Central memory CD8-positive, alpha-beta T cell (primary cell): ENCODE measurements around the gene TPGS2.
"Not testable (repeated sequence)": the region's sequence is repeated elsewhere in the genome, so short reads cannot be mapped to it uniquely, and the experiment has no call there.

Source experiments
- ATAC-seq: fragments of 150-1000 bp; cut with Tn5 transposase; replicated peaks from 2 replicates; pipeline ENCODE4 v1.10.0; 2022; ENCODE audit warnings: mild to moderate bottlenecking, moderate FRiP score, moderate number of reproducible peaks; ENCODE audit not compliant: poor library complexity, severe bottlenecking; ENCODE audit errors: extremely low read depth
- DNase-seq, 2 donors: peaks; one replicate each; pipeline ENCODE4 v3.0.0; 2021; ENCODE audit warnings: low spot score in 2 of 2
- H3K27ac Mint-ChIP-seq: one replicate; pipeline ENCODE4 v1.8.0; 2022; ENCODE audit warnings: low read depth, mild to moderate bottlenecking, moderate library complexity, mixed read lengths
- H3K27me3 Mint-ChIP-seq: one replicate; pipeline ENCODE4 v1.8.0; 2022; ENCODE audit warnings: mixed read lengths
- H3K36me3 Mint-ChIP-seq: one replicate; pipeline ENCODE4 v1.8.0; 2022; ENCODE audit warnings: mild to moderate bottlenecking, moderate library complexity, mixed read lengths; ENCODE audit not compliant: insufficient read depth
- H3K4me1 Mint-ChIP-seq: one replicate; pipeline ENCODE4 v1.8.0; 2022; ENCODE audit warnings: mixed read lengths
- H3K4me3 Mint-ChIP-seq: one replicate; pipeline ENCODE4 v1.8.0; 2022; ENCODE audit warnings: mild to moderate bottlenecking, moderate library complexity, mixed read lengths
- H3K9me3 Mint-ChIP-seq: one replicate; pipeline ENCODE4 v1.8.0; 2022; ENCODE audit warnings: mixed read lengths

Gene TPGS2

GRCh38 chr18:36828630-36829361, at the start of gene TPGS2, which contains the start of gene KIAA1328:
Gene TPGS2, minus strand, starts transcription at chr18:36829002. Its CDS starts 235 bp downstream, at chr18:36828767.
Gene KIAA1328, plus strand, starts transcription at chr18:36829127. Its CDS starts 12 bp downstream, at chr18:36829139.
- ATAC-seq (peak; percentile 92), DNase-seq (peak; percentile 72 to 76)
- peak within 1 kb of the TSS; percentile 82 for H3K27ac Mint-ChIP-seq
- H3K36me3 Mint-ChIP-seq: peaks cover 10% of the 10 kb centered on the region
- no peaks in the 10 kb centered on the region for H3K27me3 Mint-ChIP-seq
- peak within 1 kb of the TSS; percentile 98 for H3K4me3 Mint-ChIP-seq
- H3K9me3 Mint-ChIP-seq: no peaks in the 10 kb centered on the region
- H3K4me1 Mint-ChIP-seq: peaks cover 36% of the 10 kb centered on the region

DNA sequence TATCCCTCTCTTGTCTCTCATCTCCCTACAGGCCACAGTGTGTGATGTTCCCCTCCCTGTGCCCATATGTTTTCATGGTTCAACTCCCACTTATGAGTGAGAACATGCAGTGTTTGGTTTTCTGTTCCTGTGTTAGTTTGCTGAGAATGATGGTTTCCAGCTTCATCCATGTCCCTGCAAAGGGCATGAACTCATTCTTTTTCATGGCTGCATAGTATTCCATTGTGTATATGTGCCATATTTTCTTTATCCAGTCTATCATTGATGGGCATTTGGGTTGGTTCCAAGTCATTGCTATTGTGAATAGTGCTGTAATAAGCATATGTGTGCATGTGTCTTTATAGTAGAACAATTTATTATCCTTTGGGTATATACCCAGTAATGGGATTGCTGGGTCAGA, 45.0 kb upstream of the TPGS2 start:
- not testable (repeated sequence) for H3K9me3 Mint-ChIP-seq, H3K36me3 Mint-ChIP-seq, H3K27me3 Mint-ChIP-seq, DNase-seq, ATAC-seq, H3K4me3 Mint-ChIP-seq, H3K27ac Mint-ChIP-seq
- H3K4me1 Mint-ChIP-seq: peaks cover 21% of the 10 kb centered on the region

- Mint-ChIP-seq H3K4me1 (peaks cover 16% of the 10 kb centered on the region), H3K4me3 (no peak overlapping the region), H3K27ac (no peak overlapping the region), H3K27me3 (no peaks in the 10 kb centered on the region), H3K9me3 (no peaks in the 10 kb centered on the region), H3K36me3 (peaks cover 2% of the 10 kb centered on the region)
- ATAC-seq (no peak), DNase-seq (no peak)
Observed at GRCh38 chr18:36872329-36872728, 43.5 kb upstream of the TPGS2 start.

- DNase-seq (no peak), ATAC-seq (no peak)
- H3K9me3 Mint-ChIP-seq: no peaks in the 10 kb centered on the region
- H3K27me3 Mint-ChIP-seq: no peaks in the 10 kb centered on the region
- peaks cover 11% of the 10 kb centered on the region for H3K4me1 Mint-ChIP-seq
- no peak overlapping the region for H3K4me3 Mint-ChIP-seq
- no peak overlapping the region for H3K27ac Mint-ChIP-seq
- H3K36me3 Mint-ChIP-seq: peaks cover 2% of the 10 kb centered on the region
Observed at GRCh38 chr18:36871801-36872200, 43.0 kb upstream of the TPGS2 start.

DNA sequence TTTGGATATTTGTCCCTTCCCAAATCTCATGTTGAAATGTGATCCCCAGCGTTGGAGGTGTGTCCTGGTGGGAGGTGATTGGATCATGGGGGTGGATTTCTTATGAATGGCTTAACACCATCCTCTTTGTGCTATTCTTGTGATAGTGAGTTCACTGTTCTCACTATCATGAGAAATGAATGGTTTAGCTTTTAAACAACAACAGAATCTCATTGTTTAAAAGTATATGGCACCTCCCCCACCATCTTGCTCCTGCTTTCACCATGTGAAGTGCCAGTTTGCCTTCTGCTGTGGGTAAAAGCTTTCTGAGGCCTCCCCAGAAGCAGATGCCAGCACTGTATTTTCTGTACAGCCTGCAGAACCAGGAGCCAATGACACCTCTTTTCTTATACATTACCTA, 38.3 kb upstream of the TPGS2 start:
- Mint-ChIP-seq H3K36me3 (peaks cover 7% of the 10 kb centered on the region), H3K4me3 (no peak overlapping the region), H3K9me3 (no peaks in the 10 kb centered on the region), H3K4me1 (no peaks in the 10 kb centered on the region), H3K27ac (no peak overlapping the region), H3K27me3 (no peaks in the 10 kb centered on the region)
- DNase-seq (no peak), ATAC-seq (no peak)

DNA sequence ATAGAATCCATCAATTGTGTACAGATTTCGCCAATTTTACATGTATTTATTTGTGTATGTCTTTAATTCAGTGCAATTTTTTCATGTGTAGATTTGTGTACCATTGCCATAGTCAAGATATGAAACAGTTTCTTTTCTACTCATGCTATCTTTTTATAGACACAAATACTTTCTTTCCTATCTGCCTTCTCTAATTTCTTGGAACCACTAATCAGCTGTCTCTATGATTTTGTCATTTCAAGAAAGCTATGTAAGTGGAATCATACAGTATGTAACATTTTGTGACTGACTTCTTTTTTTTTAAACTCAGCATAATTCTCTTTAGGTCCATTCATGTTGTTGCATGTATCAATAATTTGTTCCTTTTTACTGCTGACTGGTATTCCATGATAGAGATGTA, 33.4 kb upstream of the TPGS2 start:
- peaks cover 5% of the 10 kb centered on the region for H3K36me3 Mint-ChIP-seq

DNA sequence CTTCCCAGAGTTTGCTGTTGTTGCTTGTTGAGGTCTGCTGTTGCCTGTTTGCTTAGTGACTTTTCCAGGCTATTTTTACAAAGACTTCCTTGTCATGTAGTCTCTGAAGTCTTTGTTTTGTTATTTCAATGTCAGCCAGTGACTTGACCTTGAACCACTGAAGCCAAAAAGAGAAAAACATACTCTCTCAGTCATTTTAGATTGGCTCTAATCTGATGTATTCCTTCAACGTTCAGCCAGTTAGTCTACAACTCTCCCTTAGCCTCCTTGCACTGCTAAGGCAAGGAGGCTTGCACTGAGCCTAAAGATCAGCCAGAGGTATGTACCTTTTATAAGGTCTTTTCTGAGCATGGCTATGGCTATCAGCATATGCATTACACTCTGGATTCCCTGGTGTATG, 28.0 kb upstream of the TPGS2 start:
- no peak overlapping the region for H3K4me3 Mint-ChIP-seq
- H3K9me3 Mint-ChIP-seq: peaks cover 9% of the 10 kb centered on the region
- H3K36me3 Mint-ChIP-seq: peaks cover 3% of the 10 kb centered on the region
- no peak overlapping the region for H3K27ac Mint-ChIP-seq
- H3K4me1 Mint-ChIP-seq: peaks cover 5% of the 10 kb centered on the region
- H3K27me3 Mint-ChIP-seq: no peaks in the 10 kb centered on the region
- DNase-seq: no peak
- no peak for ATAC-seq

More for the DNA sequence above, 33.4 kb upstream of the TPGS2 start:
- Mint-ChIP-seq H3K27ac (no peak overlapping the region), H3K27me3 (no peaks in the 10 kb centered on the region), H3K4me3 (no peak overlapping the region), H3K9me3 (no peaks in the 10 kb centered on the region), H3K4me1 (no peaks in the 10 kb centered on the region)
- ATAC-seq: no peak
- no peak for DNase-seq

DNA sequence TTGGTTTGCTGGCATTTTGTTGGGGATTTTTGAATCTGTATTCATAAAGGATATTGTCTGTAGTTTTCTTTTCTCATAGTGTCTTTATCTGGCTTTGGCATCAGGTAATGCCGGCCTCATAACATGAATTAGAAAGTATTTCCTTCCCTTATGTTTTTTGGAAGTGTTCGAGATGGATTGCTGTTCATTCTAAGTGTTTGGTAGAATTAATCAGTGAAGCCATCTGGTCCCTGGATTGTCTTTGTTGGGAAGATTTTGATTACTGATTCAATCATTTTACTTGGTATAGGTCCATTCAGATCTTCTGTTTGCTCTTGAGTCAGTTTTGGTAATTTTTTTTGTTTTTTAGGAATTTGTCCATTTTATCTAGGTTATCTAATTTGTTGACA, 22.4 kb upstream of the TPGS2 start:
- DNase-seq (no peak), ATAC-seq (no peak)
- Mint-ChIP-seq H3K9me3 (peaks cover 16% of the 10 kb centered on the region), H3K4me1 (peaks cover 3% of the 10 kb centered on the region), H3K4me3 (no peak overlapping the region), H3K27ac (no peak overlapping the region), H3K27me3 (no peaks in the 10 kb centered on the region), H3K36me3 (peaks cover 5% of the 10 kb centered on the region)

GRCh38 chr18:36850527-36851201, 21.9 kb upstream of the TPGS2 start:
- Mint-ChIP-seq H3K27ac (no peak overlapping the region), H3K27me3 (no peaks in the 10 kb centered on the region), H3K4me3 (no peak overlapping the region), H3K9me3 (peaks cover 16% of the 10 kb centered on the region), H3K4me1 (no peaks in the 10 kb centered on the region), H3K36me3 (peaks cover 5% of the 10 kb centered on the region)
- no peak for DNase-seq
- ATAC-seq: peak; percentile 36

DNA sequence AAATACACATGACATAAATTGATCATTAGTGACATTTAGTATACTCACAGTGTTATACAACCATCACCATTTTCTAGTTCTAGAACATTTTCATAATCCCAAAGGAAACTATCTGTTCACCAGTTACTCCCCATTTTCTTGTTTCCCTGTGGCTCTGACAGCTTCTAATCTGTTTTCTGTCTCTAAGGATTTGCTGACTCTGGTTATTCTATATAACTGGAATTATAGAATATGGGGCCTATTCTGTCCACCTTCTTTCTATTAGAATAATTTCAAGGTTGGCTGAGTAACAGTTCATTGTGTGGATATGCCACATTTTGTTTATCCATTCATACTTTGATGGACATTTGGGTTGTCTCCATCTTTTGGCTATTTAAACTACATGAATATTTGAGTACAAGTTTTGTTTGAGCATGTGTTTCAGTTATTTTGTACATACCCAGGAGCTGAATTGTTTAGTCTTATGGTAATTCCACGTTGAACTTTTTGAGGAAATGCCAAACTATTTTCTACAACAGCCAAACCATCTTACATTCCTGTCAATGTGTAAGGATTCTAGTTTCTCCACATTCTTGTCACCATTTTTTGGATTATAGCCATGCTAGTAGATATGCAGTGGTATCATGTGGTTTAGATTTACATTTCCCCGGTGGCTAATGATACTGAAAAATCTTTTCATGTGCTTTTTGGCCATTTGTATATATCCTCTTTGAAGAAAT, 20.6 kb upstream of the TPGS2 start:
- H3K36me3 Mint-ChIP-seq: peaks cover 5% of the 10 kb centered on the region
- no peaks in the 10 kb centered on the region for H3K27me3 Mint-ChIP-seq
- peaks cover 16% of the 10 kb centered on the region for H3K9me3 Mint-ChIP-seq
- no peak overlapping the region for H3K4me3 Mint-ChIP-seq
- no peak overlapping the region for H3K27ac Mint-ChIP-seq
- no peak for ATAC-seq
- no peaks in the 10 kb centered on the region for H3K4me1 Mint-ChIP-seq
- no peak for DNase-seq

DNA sequence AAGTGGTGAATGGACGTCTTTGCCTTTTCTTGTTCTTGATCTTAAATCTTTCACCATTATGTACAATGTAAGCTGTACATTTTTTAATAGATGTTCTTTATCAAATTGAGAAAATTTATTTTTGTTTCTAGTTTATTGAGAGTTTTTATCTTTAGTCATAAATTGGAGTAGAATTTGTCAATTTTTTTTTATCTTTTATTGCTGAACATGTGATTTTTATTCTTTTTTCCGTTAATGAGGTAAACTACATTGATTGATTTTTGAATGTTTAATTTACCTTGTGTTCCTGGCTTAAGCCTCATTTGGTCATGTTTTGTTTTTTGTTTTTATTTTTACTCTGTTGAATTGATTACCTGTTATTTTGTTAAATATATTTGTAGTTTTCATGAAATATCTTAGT, 19.8 kb upstream of the TPGS2 start:
- DNase-seq (no peak), ATAC-seq (no peak)
- H3K9me3 Mint-ChIP-seq: peaks cover 16% of the 10 kb centered on the region
- H3K4me3 Mint-ChIP-seq: no peak overlapping the region
- peaks cover 5% of the 10 kb centered on the region for H3K36me3 Mint-ChIP-seq
- no peaks in the 10 kb centered on the region for H3K27me3 Mint-ChIP-seq
- no peaks in the 10 kb centered on the region for H3K4me1 Mint-ChIP-seq
- H3K27ac Mint-ChIP-seq: no peak overlapping the region

- peaks cover 3% of the 10 kb centered on the region for H3K36me3 Mint-ChIP-seq
- H3K27me3 Mint-ChIP-seq: no peaks in the 10 kb centered on the region
- DNase-seq (no peak), ATAC-seq (no peak)
- H3K4me1 Mint-ChIP-seq: no peaks in the 10 kb centered on the region
- no peak overlapping the region for H3K27ac Mint-ChIP-seq
- H3K9me3 Mint-ChIP-seq: no peaks in the 10 kb centered on the region
- no peak overlapping the region for H3K4me3 Mint-ChIP-seq
Observed at GRCh38 chr18:36843784-36844183, 15.0 kb upstream of the TPGS2 start.
